ENCODE measurements around the gene FAM162B. TPM values are rescaled to one million over a fixed set of nuclear protein-coding genes. Genes with fewer than 3 reads are reported as not detected.

The FAM162B gene
- total and polyA plus RNA-seq, 2 donors (not counting 3 experiments of a cell fraction or from before 2014, with no cell fraction given): 0.36 TPM; not detected in 1

DNA sequence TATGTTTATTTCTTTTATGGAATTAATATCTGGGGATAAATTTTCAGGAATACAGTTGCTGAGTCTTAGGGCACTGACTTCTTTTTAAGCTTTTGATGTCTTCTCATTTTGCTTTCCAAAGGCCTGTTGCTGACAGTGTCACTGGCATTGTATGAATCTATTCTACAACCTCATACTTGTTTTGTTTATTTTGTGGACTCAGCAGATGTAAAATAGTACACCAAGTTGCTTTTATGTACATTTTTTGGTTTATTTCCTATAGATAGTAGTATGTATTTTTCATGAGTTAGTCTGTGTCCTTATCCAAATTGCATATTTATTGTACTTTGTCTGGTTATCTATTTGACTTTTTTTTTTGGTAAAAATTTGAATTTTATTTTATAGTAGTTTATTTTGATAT is 35.0 kb downstream of the FAM162B start:
- H3K27me3 ChIP-seq (ENCODE audit: control insufficient read depth in 2 of 2, insufficient read depth in 2 of 2, low read length in 2 of 2): no peaks in the 10 kb centered on the region
- no peak for DNase-seq (ENCODE audit: low read depth, low spot score)
- H3K4me1 ChIP-seq (ENCODE audit: control insufficient read depth, extremely low read depth, insufficient read depth, low read length): no peaks in the 10 kb centered on the region
- dilution Hi-C loops (cut with MboI; ENCODE audit: extremely low pct_ligation_motif_present, low sequenced_read_pairs) (no loop called here), intact Hi-C loops (cut with micrococcal nuclease) (no loop called here)
- FAIRE-seq: no peak
- H3K9me3 ChIP-seq (replicated peaks; ENCODE audit: control insufficient read depth, insufficient read depth, low read length): no peaks in the 10 kb centered on the region
- no peaks in the 10 kb centered on the region for H4K20me1 ChIP-seq (replicated peaks; ENCODE audit: control insufficient read depth, extremely low read depth, insufficient read depth, low read length)
- no peak overlapping the region for H3K9ac ChIP-seq (replicated peaks; ENCODE audit: extremely low read depth, insufficient read depth, low read length)
- H2AFZ ChIP-seq (ENCODE audit: low read depth, low read length): no peak overlapping the region
- H3K79me2 ChIP-seq (ENCODE audit: control insufficient read depth, insufficient read depth, low read length): no peaks in the 10 kb centered on the region
- no TSS peak for BruUV-seq (replicated peaks)
- no peak for TF ChIP-seq JUN (IDR thresholded peaks at IDR 0.05; ENCODE audit: borderline replicate concordance, insufficient read depth, insufficient read length, low read depth)
- TF ChIP-seq GATA2 (IDR thresholded peaks at IDR 0.05; ENCODE audit: insufficient read depth, insufficient read length, low read depth, low read length): no peak
- TF ChIP-seq POLR2AphosphoS5 (IDR thresholded peaks at IDR 0.05; ENCODE audit: insufficient read depth, low read depth, low read length): no peak
- TF ChIP-seq FOS (IDR thresholded peaks at IDR 0.05; ENCODE audit: borderline replicate concordance, insufficient read depth, low read length): no peak
- TF ChIP-seq EZH2 (IDR thresholded peaks at IDR 0.05; ENCODE audit: borderline replicate concordance, low read depth, low read length, severe bottlenecking): no peak
- no peak for TF ChIP-seq POLR2A (IDR thresholded peaks at IDR 0.05; ENCODE audit: low read depth, low read length)
- TF ChIP-seq, protein P1, sequence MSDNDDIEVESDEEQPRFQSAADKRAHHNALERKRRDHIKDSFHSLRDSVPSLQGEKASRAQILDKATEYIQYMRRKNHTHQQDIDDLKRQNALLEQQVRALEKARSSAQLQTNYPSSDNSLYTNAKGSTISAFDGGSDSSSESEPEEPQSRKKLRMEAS (IDR thresholded peaks at IDR 0.05; ENCODE audit: insufficient read depth, insufficient read length): no peak
- TF ChIP-seq, protein P2, sequence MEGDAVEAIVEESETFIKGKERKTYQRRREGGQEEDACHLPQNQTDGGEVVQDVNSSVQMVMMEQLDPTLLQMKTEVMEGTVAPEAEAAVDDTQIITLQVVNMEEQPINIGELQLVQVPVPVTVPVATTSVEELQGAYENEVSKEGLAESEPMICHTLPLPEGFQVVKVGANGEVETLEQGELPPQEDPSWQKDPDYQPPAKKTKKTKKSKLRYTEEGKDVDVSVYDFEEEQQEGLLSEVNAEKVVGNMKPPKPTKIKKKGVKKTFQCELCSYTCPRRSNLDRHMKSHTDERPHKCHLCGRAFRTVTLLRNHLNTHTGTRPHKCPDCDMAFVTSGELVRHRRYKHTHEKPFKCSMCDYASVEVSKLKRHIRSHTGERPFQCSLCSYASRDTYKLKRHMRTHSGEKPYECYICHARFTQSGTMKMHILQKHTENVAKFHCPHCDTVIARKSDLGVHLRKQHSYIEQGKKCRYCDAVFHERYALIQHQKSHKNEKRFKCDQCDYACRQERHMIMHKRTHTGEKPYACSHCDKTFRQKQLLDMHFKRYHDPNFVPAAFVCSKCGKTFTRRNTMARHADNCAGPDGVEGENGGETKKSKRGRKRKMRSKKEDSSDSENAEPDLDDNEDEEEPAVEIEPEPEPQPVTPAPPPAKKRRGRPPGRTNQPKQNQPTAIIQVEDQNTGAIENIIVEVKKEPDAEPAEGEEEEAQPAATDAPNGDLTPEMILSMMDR (IDR thresholded peaks at IDR 0.05; ENCODE audit: extremely low read depth in 1 of 2, insufficient read depth in 1 of 2, low read depth in 1 of 2, low read length in 2 of 2): no peak
- TF ChIP-seq MYC (IDR thresholded peaks at IDR 0.05; ENCODE audit: low read depth, low read length): no peak
- peaks cover 2% of the 10 kb centered on the region for H3K9me1 ChIP-seq (replicated peaks; ENCODE audit: control insufficient read depth, extremely low read depth, insufficient read depth, low read length)
- no peak overlapping the region for H3K27ac ChIP-seq (ENCODE audit: insufficient read depth, low read depth, low read length)
- no peak overlapping the region for H3K4me2 ChIP-seq (ENCODE audit: insufficient read depth, low read length)
- POLR2A ChIA-PET: no interaction called here
- H3K36me3 ChIP-seq (ENCODE audit: control insufficient read depth in 2 of 2, extremely low read depth in 1 of 2, insufficient read depth in 2 of 2, low read length in 2 of 2): peaks cover 2 to 6% of the 10 kb centered on the region in 2 experiments
- CTCF ChIA-PET: interaction anchor here (1.6 kb wide), 1 partner anchor 10 kb away, joined by 4 read pairs; no protein-coding TSS in a partner anchor
- no peak overlapping the region for H3K4me3 ChIP-seq (replicated peaks in 1 of 3; ENCODE audit: insufficient read depth in 1 of 3, low read depth in 1 of 3, low read length in 3 of 3)

All from endothelial cell of umbilical vein (primary cell).